HG03575 (cell line): ENCODE results near the gene MAGEA9B.
"Not testable (repeated sequence)": the region's sequence is repeated elsewhere in the genome, so short reads cannot be mapped to it uniquely, and the experiment has no call there.

Experiments used
- ATAC-seq: cut with Tn5 transposase; IDR thresholded peaks from one replicate; pipeline ENCODE4 v1.9.1; 2021; ENCODE audit not compliant: unreplicated experiment, insufficient number of reproducible peaks, low FRiP score; ENCODE audit errors: extremely low read depth

The MAGEA9B gene

GRCh38 chrX:149540621-149541520 is 46.4 kb downstream of the MAGEA9B start, which contains the start of gene EOLA1:
TSS of gene EOLA1 (plus strand) at chrX:149541012. CDS start at chrX:149545631, 4,619 bp downstream.
- peak; percentile 82 for ATAC-seq

DNA sequence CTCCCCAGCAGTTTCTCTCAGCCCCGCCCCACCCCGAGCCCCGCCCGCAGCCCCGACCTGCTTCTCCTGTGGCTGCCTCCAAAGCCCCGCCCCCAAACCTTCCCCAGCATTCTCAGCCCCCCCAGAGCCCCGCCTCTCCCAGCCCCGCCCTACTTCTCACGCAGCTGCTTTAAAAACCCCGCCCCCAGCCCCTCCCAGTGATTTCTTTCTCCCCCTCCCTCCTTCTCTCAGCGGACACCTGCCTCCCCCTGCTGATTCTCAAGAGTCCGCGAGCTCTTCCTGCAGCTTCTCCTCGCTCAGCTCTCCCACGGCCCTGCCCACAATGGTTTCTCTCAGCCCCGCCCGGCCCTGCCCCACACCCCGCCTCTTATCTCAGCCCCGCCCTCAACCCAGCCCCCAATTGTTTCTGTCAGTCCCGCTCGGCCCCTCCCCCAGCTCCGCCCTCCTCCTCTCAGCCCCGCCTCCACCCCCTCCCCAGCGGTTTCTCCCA is 47.1 kb downstream of the MAGEA9B start:
- ATAC-seq, result no peak

DNA sequence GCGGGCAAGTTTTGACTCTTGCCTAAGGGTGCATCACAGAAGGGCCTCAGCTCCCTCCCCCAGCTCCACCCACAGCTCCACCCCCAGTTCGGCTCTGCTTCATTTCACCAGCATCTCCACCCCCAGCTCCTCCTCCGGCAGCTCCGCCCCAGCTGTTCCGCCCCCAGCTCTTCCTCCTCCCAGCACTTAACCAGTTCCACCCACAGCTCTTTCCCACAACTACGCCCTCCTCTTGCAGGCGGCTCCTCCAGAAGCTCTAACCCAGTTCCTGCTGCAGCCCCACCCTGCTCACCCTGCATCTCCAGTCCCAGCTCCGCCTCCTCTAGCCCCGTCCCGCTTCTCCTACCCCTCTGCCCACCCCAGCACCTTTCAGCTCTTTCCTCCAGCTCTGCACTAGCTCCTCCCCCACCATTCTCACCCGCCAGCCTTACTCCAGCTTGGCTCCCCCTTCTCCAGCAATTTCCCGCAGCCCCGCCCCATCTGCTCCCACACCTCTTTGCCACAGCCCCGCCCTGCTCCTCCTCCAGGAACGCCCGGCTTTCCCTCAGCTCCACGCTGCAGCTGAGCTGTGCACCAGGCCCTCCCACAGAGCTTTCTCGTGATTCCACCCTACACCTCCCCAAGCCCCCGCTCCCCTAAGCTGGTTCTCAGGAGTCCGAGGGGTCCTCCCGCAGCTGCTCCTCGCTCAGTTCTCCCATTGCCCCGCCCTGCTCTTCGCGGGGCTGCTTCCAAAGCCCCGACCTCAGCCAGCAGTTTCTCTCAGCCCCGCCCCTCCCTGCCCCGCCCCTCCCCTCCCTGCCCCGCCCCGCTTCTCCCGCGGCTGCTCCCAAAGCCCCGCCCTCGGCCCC is 47.8 kb downstream of the MAGEA9B start:
- ATAC-seq, result peak; percentile 28

- ATAC-seq, result not testable (repeated sequence)
These were observed 49.8 kb downstream of the MAGEA9B start for GRCh38 chrX:149537474-149537873.

- ATAC-seq, result not testable (repeated sequence)
These were observed 52.2 kb downstream of the MAGEA9B start for GRCh38 chrX:149534926-149535602.

GRCh38 chrX:149533999-149534398 is 53.3 kb downstream of the MAGEA9B start:
- not testable (repeated sequence) for ATAC-seq

DNA sequence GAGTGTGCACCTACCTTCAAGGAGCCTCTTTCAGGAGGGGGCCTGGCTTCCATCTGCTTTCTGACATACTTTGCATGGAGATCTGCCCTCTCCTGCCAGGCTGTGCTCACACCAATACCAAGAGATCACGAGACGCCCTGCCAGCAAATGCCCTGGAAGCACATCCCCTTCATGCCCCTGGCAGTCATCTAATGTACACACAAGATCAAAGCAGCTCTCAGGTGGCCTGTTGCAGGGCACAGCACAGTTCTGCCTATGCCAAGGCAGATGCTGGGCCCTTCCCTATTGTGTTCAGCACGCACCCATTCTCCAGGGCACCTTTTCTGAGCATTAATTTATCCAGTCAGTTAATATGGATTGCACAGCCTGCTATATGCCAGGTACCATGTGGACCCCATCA is 54.4 kb downstream of the MAGEA9B start:
- ATAC-seq, result not testable (repeated sequence)
